ENCODE results near the gene NTF4. TPM values are rescaled to one million over a fixed set of nuclear protein-coding genes. Genes with fewer than 3 reads are reported as not detected.

The NTF4 gene
- total RNA-seq, 2 donors from 2014 or later, result 7.0 to 24.4 TPM

- Histone ChIP-seq H3K36me3 (peaks cover 20 to 39% of the 10 kb centered on the region in 2 donors), H3K4me3 (no peak overlapping the region), H3K9me3 (no peaks in the 10 kb centered on the region), H3K27ac (no peak overlapping the region), H3K27me3 (replicated peaks; ENCODE audit: insufficient read depth) (no peaks in the 10 kb centered on the region), H3K4me1 (replicated peaks) (no peaks in the 10 kb centered on the region)
- TF ChIP-seq POLR2A (IDR thresholded peaks at IDR 0.05), result no peak
- no peak for TF ChIP-seq CTCF (IDR thresholded peaks at IDR 0.05)
- TF ChIP-seq POLR2AphosphoS5 (IDR thresholded peaks at IDR 0.05), result no peak
- no peak for DNase-seq (ENCODE audit: low spot score)
- 73% methylated on average over 30 of the region's 30 CpGs for WGBS
- intact Hi-C loops (cut with DNase I), result no loop called here
Observed at GRCh38 chr19:49104229-49104864, 39.7 kb upstream of the NTF4 start.

- Histone ChIP-seq H3K4me1 (replicated peaks) (peaks cover 2% of the 10 kb centered on the region), H3K27me3 (replicated peaks; ENCODE audit: insufficient read depth) (no peaks in the 10 kb centered on the region), H3K36me3 (peaks cover 21 to 33% of the 10 kb centered on the region in 2 donors), H3K27ac (no peak overlapping the region), H3K4me3 (no peak overlapping the region), H3K9me3 (no peaks in the 10 kb centered on the region)
- intact Hi-C loops (cut with DNase I), result no loop called here
- WGBS, result 81% methylated on average over 33 of the region's 33 CpGs
- TF ChIP-seq POLR2AphosphoS5 (IDR thresholded peaks at IDR 0.05), result no peak
- no peak for TF ChIP-seq CTCF (IDR thresholded peaks at IDR 0.05)
- TF ChIP-seq POLR2A (IDR thresholded peaks at IDR 0.05), result no peak
- no peak for DNase-seq (ENCODE audit: low spot score)
Observed at GRCh38 chr19:49103331-49104085, 38.9 kb upstream of the NTF4 start.

DNA sequence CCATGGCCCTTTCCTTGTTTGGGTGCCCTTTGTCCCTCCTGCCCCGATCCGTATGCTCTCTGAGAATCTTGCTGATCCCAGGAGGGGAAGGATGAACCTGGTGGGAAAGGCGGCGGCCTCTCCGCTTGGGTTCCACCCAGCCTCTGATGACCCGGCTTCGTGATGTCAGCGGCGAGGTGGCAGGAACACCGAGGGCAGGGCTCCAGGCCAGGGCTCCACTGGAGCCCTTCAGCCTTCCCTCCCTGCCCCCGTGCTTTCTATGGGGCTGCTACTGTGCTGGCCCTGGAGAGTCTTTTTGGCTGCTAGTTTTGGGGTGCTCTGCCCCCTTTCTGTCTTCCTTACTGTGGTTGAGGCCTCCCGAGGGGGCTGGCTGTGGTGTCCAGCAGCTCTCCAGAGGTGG, 37.7 kb upstream of the NTF4 start:
- Histone ChIP-seq H3K27ac (no peak overlapping the region), H3K4me1 (replicated peaks) (peaks cover 9% of the 10 kb centered on the region), H3K4me3 (no peak overlapping the region), H3K27me3 (replicated peaks; ENCODE audit: insufficient read depth) (no peaks in the 10 kb centered on the region), H3K36me3 (peaks cover 16 to 24% of the 10 kb centered on the region in 2 donors), H3K9me3 (no peaks in the 10 kb centered on the region)
- no peak for DNase-seq (ENCODE audit: low spot score)
- TF ChIP-seq POLR2AphosphoS5 (IDR thresholded peaks at IDR 0.05) (no peak), POLR2A (IDR thresholded peaks at IDR 0.05) (no peak), CTCF (IDR thresholded peaks at IDR 0.05) (no peak)
- 86% methylated on average over 12 of the region's 12 CpGs for whole genome bisulfite sequencing
- intact Hi-C loops (cut with DNase I), result no loop called here

- intact Hi-C loops (cut with DNase I), result no loop called here
Observed at GRCh38 chr19:49101160-49101559, 36.5 kb upstream of the NTF4 start.

More at GRCh38 chr19:49101160-49101559, 36.5 kb upstream of the NTF4 start:
- TF ChIP-seq POLR2A (IDR thresholded peaks at IDR 0.05), result no peak
- no peak for TF ChIP-seq CTCF (IDR thresholded peaks at IDR 0.05)
- no peak for TF ChIP-seq POLR2AphosphoS5 (IDR thresholded peaks at IDR 0.05)
- peaks cover 13 to 24% of the 10 kb centered on the region in 2 donors for H3K36me3 ChIP-seq
- H3K9me3 ChIP-seq, result no peaks in the 10 kb centered on the region
- no peak overlapping the region for H3K27ac ChIP-seq
- WGBS, result 87% methylated on average over 12 of the region's 12 CpGs
- no peak for DNase-seq (ENCODE audit: low spot score)
- H3K27me3 ChIP-seq (replicated peaks; ENCODE audit: insufficient read depth), result no peaks in the 10 kb centered on the region
- peaks cover 9% of the 10 kb centered on the region for H3K4me1 ChIP-seq (replicated peaks)
- no peak overlapping the region for H3K4me3 ChIP-seq

Data from prostate gland (tissue), 2 donors.